ENCODE measurements around the gene CYB5RL. TPM values are rescaled to one million over a fixed set of nuclear protein-coding genes. Genes with fewer than 3 reads are reported as not detected.

Gene CYB5RL
- total and polyA plus RNA-seq, 2 of the 8 experiments (the other 6 are each of a cell fraction or from before 2014, with no cell fraction given), result 13.2 to 14.1 TPM

- TF ChIP-seq CTCF (IDR thresholded peaks at IDR 0.05; ENCODE audit: control extremely low read depth in 1 of 3, insufficient read depth in 1 of 3, low read depth in 1 of 3, low read length in 3 of 3) (no peak), RFX5 (IDR thresholded peaks at IDR 0.05; ENCODE audit: borderline replicate concordance, low read depth, low read length) (no peak), YY1 (IDR thresholded peaks at IDR 0.05; ENCODE audit: low read depth, low read length) (no peak), E2F6 (IDR thresholded peaks at IDR 0.05) (no peak), CHD7 (IDR thresholded peaks at IDR 0.05; ENCODE audit: insufficient replicate concordance, low read length) (no peak), HDAC2 (IDR thresholded peaks at IDR 0.05; ENCODE audit: borderline replicate concordance in 1 of 2, low read depth in 2 of 2, low read length in 2 of 2) (no peak)
Measured at GRCh38 chr1:54156986-54157385, 42.8 kb downstream of the CYB5RL start (continued).

Measured in H1 (cell line).